ENCODE data around the gene TMEM179B. TPM values are rescaled to one million over a fixed set of nuclear protein-coding genes. Genes with fewer than 3 reads are reported as not detected.

Gene TMEM179B
- total RNA-seq, 2 experiments from 2014 or later, result 34.7 to 37.4 TPM

DNA sequence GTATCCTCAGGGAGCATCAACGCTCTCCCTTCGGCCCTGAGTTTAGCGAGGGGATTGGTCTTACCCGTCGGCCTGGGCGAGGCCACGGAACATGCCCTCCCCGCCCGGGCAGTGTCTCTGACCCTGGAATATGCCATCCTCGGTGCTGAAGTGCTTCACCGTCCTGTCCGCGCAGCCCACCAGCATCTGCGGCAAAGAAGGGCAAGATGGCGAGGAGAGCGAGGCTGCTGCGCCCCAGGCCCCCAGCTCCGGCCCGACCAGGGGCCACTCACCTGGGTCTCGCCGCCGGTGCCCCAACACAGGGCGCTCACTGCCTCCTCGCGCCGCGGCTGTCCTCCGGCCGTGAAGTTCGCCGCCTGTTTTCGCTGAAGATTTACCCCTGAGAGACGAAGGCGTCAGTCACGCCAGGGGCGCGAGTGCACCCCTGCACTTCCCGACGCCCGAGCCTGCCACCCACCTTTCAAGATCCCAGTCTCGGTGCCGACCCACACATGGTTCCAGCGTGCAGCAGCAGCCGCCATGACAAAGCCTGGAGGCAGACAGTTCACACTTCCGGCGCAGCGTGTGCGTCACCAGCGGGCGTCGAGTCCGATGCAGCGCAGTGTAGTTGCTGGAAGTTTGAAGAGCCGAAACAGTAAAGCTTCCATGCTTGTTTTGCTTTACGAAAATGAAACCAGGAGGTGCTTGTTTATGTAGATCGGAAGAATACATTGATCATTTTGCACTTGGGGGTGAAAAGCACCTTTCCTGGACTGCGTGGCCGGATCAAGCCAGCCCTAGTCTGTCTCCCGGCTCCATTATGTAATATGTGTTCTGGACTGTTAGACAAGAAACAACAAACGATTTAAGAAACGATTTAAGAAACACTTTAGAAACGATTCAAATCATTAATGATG lies 52.1 kb downstream of the TMEM179B start, which contains the start of gene WDR74:
TSS of gene WDR74 (minus strand) at position 541 of the 896 bp plus-strand sequence. CDS start at position 521, 20 bp downstream.
- Mint-ChIP-seq H3K9me3 (no peaks in the 10 kb centered on the region), H3K27me3 (no peaks in the 10 kb centered on the region), H3K4me3 (no peak within 1 kb of the TSS), H3K4me1 (ENCODE audit: low read depth) (peaks cover 28% of the 10 kb centered on the region), H3K36me3 (ENCODE audit: low read depth) (peaks cover 46% of the 10 kb centered on the region), H3K27ac (no peak within 1 kb of the TSS)
- Histone ChIP-seq H3K4me3 (ENCODE audit: low read length) (peak within 1 kb of the TSS; percentile 72), H3K36me3 (ENCODE audit: insufficient read depth, low read length) (peaks cover 27% of the 10 kb centered on the region), H3K4me1 (ENCODE audit: insufficient read depth, low read length) (peaks cover 44% of the 10 kb centered on the region), H3K9me3 (ENCODE audit: control insufficient read depth in 1 of 2, insufficient read depth in 1 of 2, low read length in 2 of 2) (no peaks in the 10 kb centered on the region), H3K27me3 (ENCODE audit: control insufficient read depth in 1 of 2, insufficient read depth in 2 of 2, low read length in 2 of 2) (no peaks in the 10 kb centered on the region), H3K27ac (ENCODE audit: low read depth in 1 of 2, low read length in 2 of 2) (peak within 1 kb of the TSS; percentile 97 to 100)
- intact Hi-C loops (cut with DNase I, micrococcal nuclease), result loop anchor here (1.0 to 2.0 kb wide), 4 partner anchors 8 to 130 kb away; partner anchors contain the start of genes NXF1 (in 2 of the 2) and TMEM179B (in 1 of the 2)
- peak; percentile 83 to 98 (median 90) for DNase-seq
- ATAC-seq (ENCODE audit: poor library complexity), result peak; percentile 48
- CTCF ChIA-PET, result interaction anchor here (0.6 to 2.9 kb wide), 4 partner anchors 39 to 52 kb away, joined by 3 to 29 read pairs (median 8); partner anchors contain the start of genes SLC3A2 and TMEM179B
- TF ChIP-seq, protein P1, sequence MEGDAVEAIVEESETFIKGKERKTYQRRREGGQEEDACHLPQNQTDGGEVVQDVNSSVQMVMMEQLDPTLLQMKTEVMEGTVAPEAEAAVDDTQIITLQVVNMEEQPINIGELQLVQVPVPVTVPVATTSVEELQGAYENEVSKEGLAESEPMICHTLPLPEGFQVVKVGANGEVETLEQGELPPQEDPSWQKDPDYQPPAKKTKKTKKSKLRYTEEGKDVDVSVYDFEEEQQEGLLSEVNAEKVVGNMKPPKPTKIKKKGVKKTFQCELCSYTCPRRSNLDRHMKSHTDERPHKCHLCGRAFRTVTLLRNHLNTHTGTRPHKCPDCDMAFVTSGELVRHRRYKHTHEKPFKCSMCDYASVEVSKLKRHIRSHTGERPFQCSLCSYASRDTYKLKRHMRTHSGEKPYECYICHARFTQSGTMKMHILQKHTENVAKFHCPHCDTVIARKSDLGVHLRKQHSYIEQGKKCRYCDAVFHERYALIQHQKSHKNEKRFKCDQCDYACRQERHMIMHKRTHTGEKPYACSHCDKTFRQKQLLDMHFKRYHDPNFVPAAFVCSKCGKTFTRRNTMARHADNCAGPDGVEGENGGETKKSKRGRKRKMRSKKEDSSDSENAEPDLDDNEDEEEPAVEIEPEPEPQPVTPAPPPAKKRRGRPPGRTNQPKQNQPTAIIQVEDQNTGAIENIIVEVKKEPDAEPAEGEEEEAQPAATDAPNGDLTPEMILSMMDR (IDR thresholded peaks at IDR 0.05), result no peak
- POLR2A ChIA-PET, result interaction anchor here (0.6 to 7.6 kb wide), 34 partner anchors 7 to 1940 kb away, joined by 3 to 599 read pairs (median 24); partner anchors contain the start of genes B3GAT3, BSCL2, C11orf98 and CSKMT

Small RNA genes lying within 50 kb of the gene (microRNA-seq; reads per million reads assigned to microRNA genes)
- gene MIR6514 (ENCODE audit: borderline microRNAs expressed, borderline replicate concordance), result 1.8 reads per million
- not detected for gene MIR6748 (ENCODE audit: borderline microRNAs expressed, borderline replicate concordance)

Other genes with a start within 250 kb of the TMEM179B start
- gene AHNAK, start 240.6 kb upstream of the TMEM179B start, total RNA-seq, result 100 to 1,000 TPM; 320 to 332 TPM
- gene EEF1G, start 213.5 kb upstream of the TMEM179B start, total RNA-seq, result 1,000 to 10,000 TPM; 2,181 to 2,269 TPM
- gene TUT1, start 195.9 kb upstream of the TMEM179B start, total RNA-seq, result 10 to 100 TPM; 25.5 to 26.2 TPM
- 100 to 1,000 TPM; 167 to 172 TPM for gene MTA2, start 185.5 kb upstream of the TMEM179B start, total RNA-seq
- 100 to 1,000 TPM; 142 to 144 TPM for gene EML3, start 174.6 kb upstream of the TMEM179B start, total RNA-seq
- under 1 TPM; 0.42 to 0.71 TPM for gene ROM1, start 174.1 kb upstream of the TMEM179B start, total RNA-seq
- gene B3GAT3, start 165.4 kb upstream of the TMEM179B start, total RNA-seq, result 10 to 100 TPM; 47.2 to 49.5 TPM
- 100 to 1,000 TPM; 181 to 182 TPM for gene GANAB, start 140.8 kb upstream of the TMEM179B start, total RNA-seq
- gene INTS5, start 134.1 kb upstream of the TMEM179B start, total RNA-seq, result 10 to 100 TPM; 16.3 TPM
- 10 to 100 TPM; 14.3 to 18.5 TPM for gene C11orf98, start 122.2 kb upstream of the TMEM179B start, total RNA-seq
- gene CSKMT, start 122.1 kb upstream of the TMEM179B start, total RNA-seq, result 10 to 100 TPM; 17.8 to 18.8 TPM
- gene UQCC3, start 115.7 kb upstream of the TMEM179B start, total RNA-seq, result 1 to 10 TPM; 1.5 to 2.3 TPM
- 10 to 100 TPM; 10.4 to 10.5 TPM for gene LBHD1, start 115.1 kb upstream of the TMEM179B start, total RNA-seq
- 100 to 1,000 TPM; 196 to 222 TPM for gene UBXN1, start 108.3 kb upstream of the TMEM179B start, total RNA-seq
- gene LRRN4CL, start 97.9 kb upstream of the TMEM179B start, total RNA-seq, result not detected
- gene BSCL2, start 80.0 kb upstream of the TMEM179B start, total RNA-seq, result 10 to 100 TPM; 17.1 to 20.0 TPM
- gene GNG3, start 79.7 kb upstream of the TMEM179B start, total RNA-seq, result not detected
- gene HNRNPUL2, start 59.9 kb upstream of the TMEM179B start, total RNA-seq, result 10 to 100 TPM; 35.2 to 37.6 TPM
- gene TTC9C, start 58.9 kb upstream of the TMEM179B start, total RNA-seq, result 1 to 10 TPM; 5.2 to 7.0 TPM
- 1 to 10 TPM; 2.3 to 3.5 TPM for gene ZBTB3, start 33.2 kb upstream of the TMEM179B start, total RNA-seq
- 10 to 100 TPM; 45.3 to 47.9 TPM for gene POLR2G, start 25.8 kb upstream of the TMEM179B start, total RNA-seq
- gene TAF6L, start 16.0 kb upstream of the TMEM179B start, total RNA-seq, result 10 to 100 TPM; 11.5 to 11.8 TPM
- gene TMEM223, start 4.6 kb downstream of the TMEM179B start, total RNA-seq, result 1 to 10 TPM; 6.2 to 8.7 TPM
- 100 to 1,000 TPM; 343 to 358 TPM for gene NXF1, start 18.0 kb downstream of the TMEM179B start, total RNA-seq
- gene STX5, start 44.6 kb downstream of the TMEM179B start, total RNA-seq, result 100 to 1,000 TPM in 1 of 2 experiments, 10 to 100 TPM in 1; 93.1 to 104 TPM
- under 1 TPM in 1 of 2 experiments, not detected in 1; 0.59 TPM for gene TEX54, start 45.4 kb downstream of the TMEM179B start, total RNA-seq
- 100 to 1,000 TPM; 289 to 297 TPM for gene WDR74, start 52.2 kb downstream of the TMEM179B start, total RNA-seq
- 100 to 1,000 TPM; 231 to 234 TPM for gene SLC3A2, start 93.5 kb downstream of the TMEM179B start, total RNA-seq
- gene CHRM1, start 134.0 kb downstream of the TMEM179B start, total RNA-seq, result not detected
- gene SLC22A6, start 197.6 kb downstream of the TMEM179B start, total RNA-seq, result not detected
- not detected for gene SLC22A8, start 228.4 kb downstream of the TMEM179B start, total RNA-seq

Data from CD4-positive, alpha-beta T cell (primary cell).